ENCODE measurements around the gene GNL1. TPM values are rescaled to one million over a fixed set of nuclear protein-coding genes. Genes with fewer than 3 reads are reported as not detected.

Gene GNL1
- total and polyA plus RNA-seq, 9 of the 15 experiments (the other 6 are each of a cell fraction or from before 2014, with no cell fraction given): 0.73 to 112 (median 58.0) TPM

DNA sequence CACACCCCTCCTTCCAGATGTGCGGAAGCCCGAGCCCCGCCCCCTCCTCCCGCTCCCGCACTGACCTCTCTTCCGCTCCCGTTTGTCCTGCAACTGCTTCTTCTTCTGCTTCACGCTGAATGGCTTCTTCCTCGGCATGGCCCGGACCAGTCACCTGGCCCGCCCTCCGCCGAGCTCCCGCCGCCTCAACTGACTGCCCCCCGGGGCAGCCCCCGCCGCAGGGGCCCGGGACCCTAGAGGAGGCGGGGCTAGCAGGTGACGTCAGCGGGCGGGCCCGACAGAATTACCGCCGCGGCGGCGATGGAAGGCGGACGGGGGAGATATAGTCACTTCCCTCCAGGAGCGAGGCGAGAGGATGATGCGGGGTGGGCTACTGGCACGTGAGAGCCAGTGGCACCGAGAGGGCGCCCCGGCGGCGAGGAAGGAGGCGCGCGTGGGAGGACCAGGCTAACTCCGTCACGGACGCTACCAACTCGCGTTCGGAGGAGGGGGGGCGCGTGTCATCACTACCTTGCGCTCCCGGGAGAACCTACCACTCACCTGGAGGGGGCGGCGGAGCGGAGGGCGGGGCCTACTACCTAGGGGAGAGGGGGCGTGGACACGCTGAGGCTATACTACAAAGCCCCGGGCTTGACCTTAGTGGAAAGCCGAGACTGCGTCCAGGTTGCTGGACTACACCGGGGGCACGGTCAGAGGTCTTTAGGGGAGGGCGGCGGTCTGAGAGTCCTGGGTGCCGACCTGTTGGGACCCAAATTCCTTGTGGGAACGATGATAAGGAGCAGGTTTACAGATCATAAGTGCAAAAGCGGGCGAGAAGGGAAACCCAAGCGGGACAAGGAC, at the start of gene GNL1 (continued):
- TF ChIP-seq CBX5 (IDR thresholded peaks at IDR 0.05; ENCODE audit: borderline replicate concordance, low read depth) (0 out of 2 replicates have a peak, but pooled peaks have one; percentile 35), EP300 (IDR thresholded peaks at IDR 0.05; ENCODE audit: low read length) (no peak), PBX2 (CRISPR knock-in tag; IDR thresholded peaks at IDR 0.05; ENCODE audit: low read depth) (no peak), PBX2 (tag; conservative IDR thresholded peaks at IDR 0.05; ENCODE audit: low read depth) (no peak), U2AF1 (optimal IDR thresholded peaks at IDR 0.05; ENCODE audit: low read depth, low read length) (peak; percentile 90), SAP30 (IDR thresholded peaks at IDR 0.05; ENCODE audit: borderline replicate concordance, insufficient read depth, low read depth, low read length, poor library complexity, severe bottlenecking) (peak; percentile 84), ZMIZ1 (IDR thresholded peaks at IDR 0.05; ENCODE audit: low read depth in 2 of 2, low read length in 2 of 2) (peak in 1 of 2 experiments; percentile 67; a peak in 1 of 4 replicates), ATF3 (IDR thresholded peaks at IDR 0.05) (peak; percentile 99), ATF3 (CRISPR knock-in tag; conservative IDR thresholded peaks at IDR 0.05) (peak; percentile 86), NFYB (IDR thresholded peaks at IDR 0.05; ENCODE audit: extremely low read depth, insufficient read length) (no peak), HDAC2 (IDR thresholded peaks at IDR 0.05) (peak; percentile 91), HDAC1 (IDR thresholded peaks at IDR 0.05) (peak in 1 of 2 experiments; percentile 90; a peak in 2 of 4 replicates), NR3C1 (CRISPR knock-in tag; IDR thresholded peaks at IDR 0.05) (no peak), NELFE (IDR thresholded peaks at IDR 0.05; ENCODE audit: insufficient read depth, insufficient read length) (no peak), ZC3H11A (IDR thresholded peaks at IDR 0.05; ENCODE audit: low read depth, low read length) (no peak), ZNF717 (CRISPR knock-in tag; IDR thresholded peaks at IDR 0.05) (no peak), NEUROD1 (IDR thresholded peaks at IDR 0.05; ENCODE audit: borderline replicate concordance, low read depth, low read length, partially characterized antibody) (peak; percentile 77), ZNF140 (CRISPR knock-in tag; IDR thresholded peaks at IDR 0.05) (no peak), ARNT (IDR thresholded peaks at IDR 0.05) (no peak; a peak in 1 of 4 replicates), PHTF2 (CRISPR knock-in tag; IDR thresholded peaks at IDR 0.05) (no peak), THRAP3 (IDR thresholded peaks at IDR 0.05; ENCODE audit: borderline replicate concordance) (no peak)

All from K562 (cell line).